ENCODE data around the gene MBNL2. TPM values are rescaled to one million over a fixed set of nuclear protein-coding genes. Genes with fewer than 3 reads are reported as not detected.

The MBNL2 gene
- total and polyA plus RNA-seq, 2 experiments from 2014 or later, result 0.55 to 3.2 TPM

- TF ChIP-seq ZNF462 (CRISPR knock-in tag; IDR thresholded peaks at IDR 0.05), result no peak
- TF ChIP-seq STAT1 (IDR thresholded peaks at IDR 0.05; ENCODE audit: unreplicated experiment), result no peak
- TF ChIP-seq EZH2 (IDR thresholded peaks at IDR 0.05; ENCODE audit: low read depth, unreplicated experiment), result no peak
- no peak for TF ChIP-seq JUNB (IDR thresholded peaks at IDR 0.05; ENCODE audit: unreplicated experiment)
- TF ChIP-seq REST (IDR thresholded peaks at IDR 0.05; ENCODE audit: unreplicated experiment), result no peak
- no peak for TF ChIP-seq EZH2phosphoT487 (IDR thresholded peaks at IDR 0.05; ENCODE audit: unreplicated experiment)
- no peak for TF ChIP-seq CTCF (conservative IDR thresholded peaks at IDR 0.05; ENCODE audit: low read depth in 2 of 2)
- no peak for TF ChIP-seq ZNF114 (CRISPR knock-in tag; IDR thresholded peaks at IDR 0.05)
- TF ChIP-seq POLR2AphosphoS5 (IDR thresholded peaks at IDR 0.05; ENCODE audit: low read depth), result no peak
These were observed 151.7 kb downstream of the MBNL2 start (continued) for GRCh38 chr13:97373787-97374186.
